Fibroblast of lung (primary cell): ENCODE measurements around the gene PCDHA1.

Experiments
- EZH2 ChIP-seq: IDR thresholded peaks from 2 replicates; pipeline ENCODE4 v1.5.1; 2012; ENCODE audit warnings: low read length, control low read depth, mild to moderate bottlenecking; ENCODE audit errors: missing control alignments
- TF ChIP-seq, protein P1 (sequence below), 2 donors: IDR thresholded peaks in 1 of 2; conservative IDR thresholded peaks in 1 of 2; 1 replicate in 1 of 2; 2 replicates in 1 of 2; pipeline ENCODE4 v1.5.1; 2011 to 2012; ENCODE audit warnings: low read length in 2 of 2, control low read depth in 1 of 2, inconsistent platforms in 1 of 2, low read depth in 1 of 2, mild to moderate bottlenecking in 1 of 2

DNA sequence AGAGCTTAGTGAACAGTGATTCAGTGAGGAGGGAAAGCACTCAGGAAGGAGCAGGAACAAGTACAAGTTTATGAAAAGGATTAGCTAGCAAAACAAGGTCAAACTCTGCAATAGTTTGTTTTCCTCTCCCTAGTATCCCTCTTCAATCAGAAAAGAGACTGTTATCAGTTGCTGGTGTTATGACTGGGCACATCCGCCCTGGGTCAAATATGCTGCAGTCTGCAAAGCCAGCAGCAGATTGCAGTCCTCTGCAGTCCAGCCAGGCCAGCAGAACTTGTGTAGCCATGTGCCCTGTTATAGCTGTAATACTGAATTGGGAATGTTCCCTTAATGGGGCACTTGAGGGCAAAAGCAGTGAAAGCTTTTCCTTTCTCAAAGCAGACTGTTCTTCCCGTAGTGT is 192.3 kb downstream of the PCDHA1 start:
- TF ChIP-seq, protein P1, sequence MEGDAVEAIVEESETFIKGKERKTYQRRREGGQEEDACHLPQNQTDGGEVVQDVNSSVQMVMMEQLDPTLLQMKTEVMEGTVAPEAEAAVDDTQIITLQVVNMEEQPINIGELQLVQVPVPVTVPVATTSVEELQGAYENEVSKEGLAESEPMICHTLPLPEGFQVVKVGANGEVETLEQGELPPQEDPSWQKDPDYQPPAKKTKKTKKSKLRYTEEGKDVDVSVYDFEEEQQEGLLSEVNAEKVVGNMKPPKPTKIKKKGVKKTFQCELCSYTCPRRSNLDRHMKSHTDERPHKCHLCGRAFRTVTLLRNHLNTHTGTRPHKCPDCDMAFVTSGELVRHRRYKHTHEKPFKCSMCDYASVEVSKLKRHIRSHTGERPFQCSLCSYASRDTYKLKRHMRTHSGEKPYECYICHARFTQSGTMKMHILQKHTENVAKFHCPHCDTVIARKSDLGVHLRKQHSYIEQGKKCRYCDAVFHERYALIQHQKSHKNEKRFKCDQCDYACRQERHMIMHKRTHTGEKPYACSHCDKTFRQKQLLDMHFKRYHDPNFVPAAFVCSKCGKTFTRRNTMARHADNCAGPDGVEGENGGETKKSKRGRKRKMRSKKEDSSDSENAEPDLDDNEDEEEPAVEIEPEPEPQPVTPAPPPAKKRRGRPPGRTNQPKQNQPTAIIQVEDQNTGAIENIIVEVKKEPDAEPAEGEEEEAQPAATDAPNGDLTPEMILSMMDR (conservative IDR thresholded peaks at IDR 0.05 in 1 of 2, IDR thresholded peaks at IDR 0.05 in 1 of 2; ENCODE audit: low read depth in 1 of 2, low read length in 2 of 2) = no peak
- no peak for TF ChIP-seq EZH2
